ENCODE data around the gene UPK1A.

The UPK1A gene

DNA sequence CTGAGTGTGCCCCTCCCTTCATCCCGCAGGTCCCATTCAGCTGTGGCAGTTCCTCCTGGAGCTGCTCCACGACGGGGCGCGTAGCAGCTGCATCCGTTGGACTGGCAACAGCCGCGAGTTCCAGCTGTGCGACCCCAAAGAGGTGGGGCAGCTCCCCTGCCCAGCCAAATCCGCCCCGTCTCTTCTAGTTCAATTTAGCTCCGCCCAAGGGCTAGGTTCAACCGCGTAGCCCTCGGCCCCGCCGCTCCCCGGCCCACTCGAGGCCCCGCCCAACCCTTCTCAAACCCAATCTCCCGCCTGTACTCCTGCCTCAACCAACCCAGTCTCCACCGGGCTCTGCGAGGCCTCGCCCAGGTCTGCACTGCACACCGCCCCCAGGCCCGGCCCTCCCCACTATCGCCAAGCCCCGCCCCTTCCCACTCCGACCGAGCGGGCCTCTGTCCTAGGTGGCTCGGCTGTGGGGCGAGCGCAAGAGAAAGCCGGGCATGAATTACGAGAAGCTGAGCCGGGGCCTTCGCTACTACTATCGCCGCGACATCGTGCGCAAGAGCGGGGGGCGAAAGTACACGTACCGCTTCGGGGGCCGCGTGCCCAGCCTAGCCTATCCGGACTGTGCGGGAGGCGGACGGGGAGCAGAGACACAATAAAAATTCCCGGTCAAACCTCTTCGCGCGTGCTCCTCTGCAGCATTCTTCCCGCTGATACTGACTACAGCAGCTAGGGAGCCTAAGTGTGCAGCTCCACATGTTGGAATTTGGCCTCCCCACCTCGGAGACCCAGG lies 21.9 kb upstream of the UPK1A start:
- TF ChIP-seq, protein P1, sequence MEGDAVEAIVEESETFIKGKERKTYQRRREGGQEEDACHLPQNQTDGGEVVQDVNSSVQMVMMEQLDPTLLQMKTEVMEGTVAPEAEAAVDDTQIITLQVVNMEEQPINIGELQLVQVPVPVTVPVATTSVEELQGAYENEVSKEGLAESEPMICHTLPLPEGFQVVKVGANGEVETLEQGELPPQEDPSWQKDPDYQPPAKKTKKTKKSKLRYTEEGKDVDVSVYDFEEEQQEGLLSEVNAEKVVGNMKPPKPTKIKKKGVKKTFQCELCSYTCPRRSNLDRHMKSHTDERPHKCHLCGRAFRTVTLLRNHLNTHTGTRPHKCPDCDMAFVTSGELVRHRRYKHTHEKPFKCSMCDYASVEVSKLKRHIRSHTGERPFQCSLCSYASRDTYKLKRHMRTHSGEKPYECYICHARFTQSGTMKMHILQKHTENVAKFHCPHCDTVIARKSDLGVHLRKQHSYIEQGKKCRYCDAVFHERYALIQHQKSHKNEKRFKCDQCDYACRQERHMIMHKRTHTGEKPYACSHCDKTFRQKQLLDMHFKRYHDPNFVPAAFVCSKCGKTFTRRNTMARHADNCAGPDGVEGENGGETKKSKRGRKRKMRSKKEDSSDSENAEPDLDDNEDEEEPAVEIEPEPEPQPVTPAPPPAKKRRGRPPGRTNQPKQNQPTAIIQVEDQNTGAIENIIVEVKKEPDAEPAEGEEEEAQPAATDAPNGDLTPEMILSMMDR (IDR thresholded peaks at IDR 0.05; ENCODE audit: poor library complexity, severe bottlenecking): no peak
- Histone ChIP-seq H3K4me1 (ENCODE audit: insufficient read depth, poor library complexity, severe bottlenecking) (no peaks in the 10 kb centered on the region), H3K9me3 (ENCODE audit: severe bottlenecking) (no peaks in the 10 kb centered on the region), H3K27me3 (ENCODE audit: insufficient read depth, poor library complexity, severe bottlenecking) (no peaks in the 10 kb centered on the region), H3K27ac (ENCODE audit: poor library complexity, severe bottlenecking) (peak overlapping the region; percentile 67), H3K36me3 (ENCODE audit: low read depth) (peaks cover under 1% of the 10 kb centered on the region; the same call in 1 of the 2 replicates), H3K4me3 (ENCODE audit: severe bottlenecking) (peak overlapping the region; percentile 48)
- DNase-seq (ENCODE audit: low spot score): peak; percentile 98
- peak; percentile 85 for ATAC-seq (ENCODE audit: low read depth)

DNA sequence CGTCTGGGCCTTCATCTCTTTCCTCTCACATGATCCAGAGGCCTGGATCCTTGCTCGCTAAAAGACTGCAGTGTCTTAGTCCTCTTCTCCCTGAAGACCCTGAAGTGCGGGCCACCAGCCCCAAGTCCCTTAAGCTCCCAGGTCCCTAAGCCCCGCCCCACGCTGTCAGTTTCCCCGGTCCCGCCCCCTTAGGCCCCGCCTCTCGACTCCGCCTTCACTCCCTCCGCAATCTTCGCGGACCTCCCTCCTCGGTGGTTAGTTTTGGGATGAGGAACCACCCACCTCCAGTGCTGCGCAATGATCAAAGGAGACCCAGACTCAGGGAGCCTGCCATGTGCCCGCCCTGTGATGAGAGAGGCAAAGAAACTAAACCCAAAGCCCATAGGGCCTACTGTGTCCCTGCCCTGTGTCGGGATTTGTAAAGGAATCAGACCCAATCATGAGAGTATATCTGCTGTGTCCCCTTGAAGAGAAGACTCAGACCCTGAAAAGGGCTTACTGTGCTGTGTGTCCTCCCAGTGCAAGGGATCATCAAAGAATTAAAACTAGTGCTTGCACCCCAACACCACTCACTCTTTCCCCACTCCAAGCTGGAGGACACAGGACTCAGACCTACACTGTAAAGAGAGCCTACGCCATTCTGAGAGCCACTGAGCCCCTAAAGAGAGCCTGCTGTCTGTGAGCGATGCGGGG lies 21.2 kb upstream of the UPK1A start:
- H3K27ac ChIP-seq (ENCODE audit: poor library complexity, severe bottlenecking): peak overlapping the region; percentile 67

DNA sequence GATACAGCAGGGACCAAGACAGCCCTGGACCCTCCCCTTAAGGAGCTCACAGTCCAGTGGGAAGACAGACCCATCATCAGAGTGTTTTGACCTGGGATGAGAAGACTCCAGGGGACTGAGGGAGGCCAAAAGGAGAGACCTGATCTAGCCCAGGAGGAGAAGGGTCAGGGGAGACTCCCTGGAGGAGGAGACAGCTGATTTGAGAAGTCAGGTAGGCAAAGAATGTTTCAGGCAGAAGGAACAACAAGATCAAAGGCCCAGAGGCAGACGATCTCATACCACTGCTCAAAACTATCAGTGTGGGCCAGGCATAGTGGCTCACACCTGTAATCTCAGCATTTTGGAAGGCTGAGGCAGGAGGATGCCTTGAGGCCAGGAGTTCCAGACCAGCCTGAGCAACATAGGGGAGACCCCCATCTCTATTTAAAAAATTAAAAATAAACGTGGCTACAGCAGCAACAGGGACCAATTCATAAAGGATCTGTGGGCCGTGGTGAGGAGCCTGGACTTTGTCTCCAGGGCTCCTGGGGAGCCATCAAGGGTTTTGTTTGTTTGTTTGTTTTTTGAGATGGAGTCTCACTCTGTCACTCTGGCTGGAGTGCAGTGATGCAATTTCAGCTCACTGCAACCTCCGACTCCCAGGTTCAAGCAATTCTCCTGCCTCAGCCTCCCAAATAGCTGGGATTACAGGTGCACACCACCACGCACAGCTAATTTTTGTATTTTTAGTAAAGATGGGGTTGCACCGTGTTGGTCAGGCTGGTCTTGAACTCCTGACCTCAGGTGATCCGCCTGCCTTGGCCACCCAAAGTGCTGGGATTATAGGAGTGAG lies 20.4 kb upstream of the UPK1A start:
- DNase-seq (ENCODE audit: low spot score): no peak
- Histone ChIP-seq H3K4me3 (ENCODE audit: severe bottlenecking) (no peak overlapping the region), H3K27me3 (ENCODE audit: insufficient read depth, poor library complexity, severe bottlenecking) (no peaks in the 10 kb centered on the region), H3K36me3 (ENCODE audit: low read depth) (peaks cover 12% of the 10 kb centered on the region), H3K4me1 (ENCODE audit: insufficient read depth, poor library complexity, severe bottlenecking) (no peaks in the 10 kb centered on the region), H3K9me3 (ENCODE audit: severe bottlenecking) (no peaks in the 10 kb centered on the region), H3K27ac (ENCODE audit: poor library complexity, severe bottlenecking) (peak overlapping the region; percentile 67)
- TF ChIP-seq, protein P1 (IDR thresholded peaks at IDR 0.05; ENCODE audit: poor library complexity, severe bottlenecking): no peak
- no peak for ATAC-seq (ENCODE audit: low read depth)

More for the DNA sequence above, 21.2 kb upstream of the UPK1A start:
- DNase-seq (ENCODE audit: low spot score) (peak; percentile 84), ATAC-seq (ENCODE audit: low read depth) (no peak)
- Histone ChIP-seq H3K9me3 (ENCODE audit: severe bottlenecking) (no peaks in the 10 kb centered on the region), H3K36me3 (ENCODE audit: low read depth) (peaks cover 8% of the 10 kb centered on the region), H3K4me3 (ENCODE audit: severe bottlenecking) (peak overlapping the region; percentile 48), H3K27me3 (ENCODE audit: insufficient read depth, poor library complexity, severe bottlenecking) (no peaks in the 10 kb centered on the region), H3K4me1 (ENCODE audit: insufficient read depth, poor library complexity, severe bottlenecking) (no peaks in the 10 kb centered on the region)
- TF ChIP-seq, protein P1 (IDR thresholded peaks at IDR 0.05; ENCODE audit: poor library complexity, severe bottlenecking): no peak

DNA sequence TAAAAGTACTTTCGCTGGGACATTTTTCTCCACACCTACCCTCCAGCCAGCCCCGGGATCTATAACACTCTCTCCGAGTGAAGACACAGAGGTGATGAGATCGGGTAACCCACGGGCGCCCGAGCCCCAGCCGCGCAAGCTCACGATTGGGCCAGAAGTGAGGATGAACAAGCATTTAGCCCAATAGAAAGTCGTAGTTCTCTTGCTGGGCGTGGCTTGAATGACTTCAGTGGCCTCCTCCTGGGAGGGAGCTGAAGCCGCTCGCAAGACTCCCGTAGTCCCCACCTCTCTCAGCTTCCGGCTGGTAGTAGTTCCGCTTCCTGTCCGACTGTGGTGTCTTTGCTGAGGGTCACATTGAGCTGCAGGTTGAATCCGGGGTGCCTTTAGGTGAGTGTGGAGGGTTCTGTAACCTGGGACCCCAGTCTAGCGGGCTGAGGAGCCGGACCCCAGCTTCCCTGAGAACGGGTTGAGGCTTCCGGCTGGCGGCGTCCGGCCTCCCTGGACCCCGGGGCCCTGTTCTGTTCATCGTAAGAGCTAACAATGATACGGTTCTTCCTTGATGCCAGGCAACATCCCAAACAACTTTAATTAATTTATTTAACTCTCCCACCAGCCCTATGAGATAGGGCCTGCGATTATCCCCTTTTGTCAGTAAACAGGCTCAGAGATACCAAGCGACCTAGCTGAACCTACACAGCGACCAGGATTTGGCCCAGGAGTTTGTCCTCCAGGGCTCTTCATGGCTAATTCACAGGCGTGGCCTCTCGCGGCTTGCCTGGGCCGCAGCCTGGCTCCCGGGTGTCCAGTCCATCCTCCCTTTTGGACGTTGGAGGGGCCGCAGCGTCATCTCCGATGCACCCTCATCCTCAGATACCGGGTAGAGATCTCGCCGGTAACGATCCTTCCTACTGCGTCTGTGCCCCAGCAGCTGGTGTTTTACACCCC lies 18.0 kb upstream of the UPK1A start, which contains the start of gene COX6B1:
COX6B1 (plus strand) TSS at position 307 of the 945 bp plus-strand sequence. CDS start 2,921 bp downstream, outside the sequence.
- Histone ChIP-seq H3K4me3 (ENCODE audit: severe bottlenecking) (peak within 1 kb of the TSS; percentile 69), H3K36me3 (ENCODE audit: low read depth) (peaks cover 36% of the 10 kb centered on the region), H3K4me1 (ENCODE audit: insufficient read depth, poor library complexity, severe bottlenecking) (no peaks in the 10 kb centered on the region), H3K9me3 (ENCODE audit: severe bottlenecking) (no peaks in the 10 kb centered on the region), H3K27ac (ENCODE audit: poor library complexity, severe bottlenecking) (peak within 1 kb of the TSS; percentile 44), H3K27me3 (ENCODE audit: insufficient read depth, poor library complexity, severe bottlenecking) (no peaks in the 10 kb centered on the region)
- peak; percentile 93 for DNase-seq (ENCODE audit: low spot score)
- ATAC-seq (ENCODE audit: low read depth): peak; percentile 75
- TF ChIP-seq, protein P1 (IDR thresholded peaks at IDR 0.05; ENCODE audit: poor library complexity, severe bottlenecking): no peak
